IPS DF 6.9 (cell line): Measurements from ENCODE around the gene KLHL33.

Experiments
- DNase-seq: peaks from one replicate; pipeline ENCODE4 v3.0.0-alpha.2; 2013; ENCODE audit warnings: low read depth, low spot score
- H3K27ac ChIP-seq: one replicate; pipeline ENCODE4 v1.5.1; 2013; ENCODE audit warnings: low read length, control low read depth
- H3K27me3 ChIP-seq: 2 replicates; pipeline ENCODE4 v1.6.1; 2013; ENCODE audit warnings: mild to moderate bottlenecking, low read length; ENCODE audit not compliant: control insufficient read depth, insufficient read depth
- H3K36me3 ChIP-seq: 2 replicates; pipeline ENCODE4 v1.6.1; 2013; ENCODE audit warnings: low read length; ENCODE audit not compliant: control insufficient read depth, insufficient read depth
- H3K4me1 ChIP-seq: 2 replicates; pipeline ENCODE4 v1.6.1; 2013; ENCODE audit warnings: low read length; ENCODE audit not compliant: control insufficient read depth, insufficient read depth
- H3K4me3 ChIP-seq: 2 replicates; pipeline ENCODE4 v1.5.1; 2013; ENCODE audit warnings: mild to moderate bottlenecking, low read length
- H3K9me3 ChIP-seq: 2 replicates; pipeline ENCODE4 v1.6.1; 2013; ENCODE audit warnings: low read length, inconsistent platforms; ENCODE audit not compliant: control insufficient read depth, insufficient read depth
- WGBS: extraction: QIAGEN DNeasy Blood & Tissue Kit; methylation state at CpG from one replicate; pipeline ENCODE4 v1.1.7; 2013; ENCODE audit warnings: mixed read lengths, missing lambda C conversion rate; ENCODE audit not compliant: insufficient read length, insufficient coverage; 5-methylcytosine and 5-hydroxymethylcytosine counted together

Gene KLHL33

GRCh38 chr14:20428010-20428365 is 8.0 kb downstream of the KLHL33 start:
- no peak overlapping the region for H3K27ac ChIP-seq
- H3K36me3 ChIP-seq = no peaks in the 10 kb centered on the region
- no peaks in the 10 kb centered on the region for H3K9me3 ChIP-seq
- H3K4me1 ChIP-seq = no peaks in the 10 kb centered on the region
- no CpG with 5 or more reads among the region's 5 CpGs for WGBS
- no peaks in the 10 kb centered on the region; the same call in 1 of the 2 replicates for H3K27me3 ChIP-seq
- no peak for DNase-seq
- no peak overlapping the region for H3K4me3 ChIP-seq

GRCh38 chr14:20427231-20428009 is 8.5 kb downstream of the KLHL33 start:
- H3K27ac ChIP-seq = no peak overlapping the region
- no peak overlapping the region for H3K4me3 ChIP-seq
- no peaks in the 10 kb centered on the region for H3K36me3 ChIP-seq
- no CpG with 5 or more reads among the region's 5 CpGs for WGBS
- DNase-seq = no peak
- H3K27me3 ChIP-seq = no peaks in the 10 kb centered on the region; the same call in 1 of the 2 replicates
- no peaks in the 10 kb centered on the region for H3K9me3 ChIP-seq
- no peaks in the 10 kb centered on the region for H3K4me1 ChIP-seq

GRCh38 chr14:20424851-20425250 is 11.1 kb downstream of the KLHL33 start:
- WGBS = no CpG with 5 or more reads among the region's 2 CpGs
- H3K4me1 ChIP-seq = no peaks in the 10 kb centered on the region
- H3K9me3 ChIP-seq = no peaks in the 10 kb centered on the region
- H3K4me3 ChIP-seq = no peak overlapping the region
- H3K27ac ChIP-seq = no peak overlapping the region
- DNase-seq = no peak
- H3K27me3 ChIP-seq = no peaks in the 10 kb centered on the region
- no peaks in the 10 kb centered on the region for H3K36me3 ChIP-seq

- DNase-seq = no peak
- Histone ChIP-seq H3K36me3 (no peaks in the 10 kb centered on the region), H3K9me3 (no peaks in the 10 kb centered on the region), H3K4me3 (no peak overlapping the region), H3K27ac (no peak overlapping the region), H3K27me3 (no peaks in the 10 kb centered on the region), H3K4me1 (no peaks in the 10 kb centered on the region)
- WGBS = no CpG with 5 or more reads among the region's 2 CpGs
These were observed 13.1 kb downstream of the KLHL33 start for GRCh38 chr14:20422886-20423285.

GRCh38 chr14:20421267-20421666 is 14.7 kb downstream of the KLHL33 start:
- H3K4me1 ChIP-seq = no peaks in the 10 kb centered on the region
- H3K36me3 ChIP-seq = no peaks in the 10 kb centered on the region
- H3K27me3 ChIP-seq = no peaks in the 10 kb centered on the region
- no peak for DNase-seq
- no peak overlapping the region for H3K4me3 ChIP-seq
- H3K9me3 ChIP-seq = no peaks in the 10 kb centered on the region
- WGBS = no CpG with 5 or more reads among the region's 2 CpGs
- H3K27ac ChIP-seq = no peak overlapping the region

- Histone ChIP-seq H3K27ac (no peak overlapping the region), H3K4me1 (no peaks in the 10 kb centered on the region), H3K4me3 (no peak overlapping the region), H3K9me3 (no peaks in the 10 kb centered on the region), H3K27me3 (no peaks in the 10 kb centered on the region), H3K36me3 (no peaks in the 10 kb centered on the region)
- no CpG with 5 or more reads among the region's 1 CpG for whole genome bisulfite sequencing
- DNase-seq = no peak
These were observed 16.5 kb downstream of the KLHL33 start for GRCh38 chr14:20419419-20419818.

- DNase-seq = no peak
- no peak overlapping the region for H3K4me3 ChIP-seq
- no peaks in the 10 kb centered on the region for H3K27me3 ChIP-seq
- no peaks in the 10 kb centered on the region for H3K9me3 ChIP-seq
- no peaks in the 10 kb centered on the region for H3K36me3 ChIP-seq
- WGBS = no CpG with 5 or more reads among the region's 2 CpGs
- no peak overlapping the region for H3K27ac ChIP-seq
- H3K4me1 ChIP-seq = no peaks in the 10 kb centered on the region
These were observed 17.5 kb downstream of the KLHL33 start for GRCh38 chr14:20418501-20418909.

GRCh38 chr14:20417250-20418186 is 18.4 kb downstream of the KLHL33 start:
- Histone ChIP-seq H3K4me3 (no peak overlapping the region), H3K36me3 (no peaks in the 10 kb centered on the region), H3K4me1 (no peaks in the 10 kb centered on the region), H3K27me3 (no peaks in the 10 kb centered on the region), H3K27ac (no peak overlapping the region), H3K9me3 (no peaks in the 10 kb centered on the region)
- WGBS = no CpG with 5 or more reads among the region's 7 CpGs
- no peak for DNase-seq

- Histone ChIP-seq H3K4me3 (no peak overlapping the region), H3K27me3 (no peaks in the 10 kb centered on the region), H3K36me3 (no peaks in the 10 kb centered on the region), H3K9me3 (no peaks in the 10 kb centered on the region), H3K4me1 (no peaks in the 10 kb centered on the region), H3K27ac (no peak overlapping the region)
- WGBS = no CpG with 5 or more reads among the region's 2 CpGs
- DNase-seq = no peak
These were observed 19.7 kb downstream of the KLHL33 start for GRCh38 chr14:20416223-20416622.

- H3K9me3 ChIP-seq = no peaks in the 10 kb centered on the region
- H3K4me1 ChIP-seq = no peaks in the 10 kb centered on the region
- H3K27ac ChIP-seq = no peak overlapping the region
- no peak overlapping the region for H3K4me3 ChIP-seq
- no CpG with 5 or more reads among the region's 3 CpGs for WGBS
- DNase-seq = peak; percentile 50
- H3K27me3 ChIP-seq = no peaks in the 10 kb centered on the region
- no peaks in the 10 kb centered on the region for H3K36me3 ChIP-seq
These were observed 20.2 kb downstream of the KLHL33 start for GRCh38 chr14:20415782-20416206.
